ENCODE results near the gene SOX5. TPM values are rescaled to one million over a fixed set of nuclear protein-coding genes. Genes with fewer than 3 reads are reported as not detected.

SOX5 gene
- total RNA-seq, 1 donor, result 12.8 TPM

DNA sequence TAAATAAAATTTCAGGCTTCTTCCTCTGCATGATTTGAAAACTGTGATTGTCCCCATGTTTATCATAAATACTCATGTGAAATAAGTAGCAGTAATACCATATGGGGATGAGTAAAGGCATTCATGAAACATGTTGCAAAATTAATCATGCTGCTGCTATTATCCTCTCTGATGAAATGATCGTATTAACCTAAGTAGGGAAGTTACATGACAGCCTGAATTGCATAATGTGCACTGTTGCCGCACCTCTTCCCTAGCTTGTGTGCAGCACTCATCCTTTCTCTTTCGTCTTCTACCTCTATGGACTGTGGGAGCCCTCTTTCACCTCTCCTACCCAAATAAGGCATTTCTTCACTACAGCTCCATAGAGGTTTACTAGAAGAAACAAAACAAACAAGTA lies 367.6 kb downstream of the SOX5 start:
- no peak for DNase-seq (ENCODE audit: low read depth)
- TF ChIP-seq, protein P1, sequence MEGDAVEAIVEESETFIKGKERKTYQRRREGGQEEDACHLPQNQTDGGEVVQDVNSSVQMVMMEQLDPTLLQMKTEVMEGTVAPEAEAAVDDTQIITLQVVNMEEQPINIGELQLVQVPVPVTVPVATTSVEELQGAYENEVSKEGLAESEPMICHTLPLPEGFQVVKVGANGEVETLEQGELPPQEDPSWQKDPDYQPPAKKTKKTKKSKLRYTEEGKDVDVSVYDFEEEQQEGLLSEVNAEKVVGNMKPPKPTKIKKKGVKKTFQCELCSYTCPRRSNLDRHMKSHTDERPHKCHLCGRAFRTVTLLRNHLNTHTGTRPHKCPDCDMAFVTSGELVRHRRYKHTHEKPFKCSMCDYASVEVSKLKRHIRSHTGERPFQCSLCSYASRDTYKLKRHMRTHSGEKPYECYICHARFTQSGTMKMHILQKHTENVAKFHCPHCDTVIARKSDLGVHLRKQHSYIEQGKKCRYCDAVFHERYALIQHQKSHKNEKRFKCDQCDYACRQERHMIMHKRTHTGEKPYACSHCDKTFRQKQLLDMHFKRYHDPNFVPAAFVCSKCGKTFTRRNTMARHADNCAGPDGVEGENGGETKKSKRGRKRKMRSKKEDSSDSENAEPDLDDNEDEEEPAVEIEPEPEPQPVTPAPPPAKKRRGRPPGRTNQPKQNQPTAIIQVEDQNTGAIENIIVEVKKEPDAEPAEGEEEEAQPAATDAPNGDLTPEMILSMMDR (IDR thresholded peaks at IDR 0.05; ENCODE audit: insufficient read depth, low read length), result no peak
- H3K4me3 ChIP-seq (ENCODE audit: low read depth, low read length), result no peak overlapping the region

DNA sequence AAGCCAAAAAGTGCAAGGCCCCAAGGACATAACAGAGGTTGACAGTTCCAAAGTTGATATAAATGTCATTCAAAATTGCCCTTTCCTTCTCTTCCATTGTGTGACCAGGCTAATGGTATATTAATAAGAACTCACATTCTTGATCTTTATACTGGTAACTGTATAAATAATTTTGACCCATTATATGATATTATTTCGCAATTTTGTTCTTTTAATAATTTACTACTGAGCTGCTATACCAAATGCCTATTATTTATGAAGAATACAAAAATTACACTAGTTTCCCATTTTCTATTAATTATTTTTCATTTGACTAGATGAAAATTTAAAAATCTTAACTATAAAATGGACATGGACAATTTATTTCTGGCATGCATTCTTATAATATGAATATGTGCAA lies 370.2 kb downstream of the SOX5 start:
- no peak overlapping the region for H3K4me3 ChIP-seq (ENCODE audit: low read depth, low read length)
- TF ChIP-seq, protein P1 (IDR thresholded peaks at IDR 0.05; ENCODE audit: insufficient read depth, low read length), result no peak
- DNase-seq (ENCODE audit: low read depth), result no peak

DNA sequence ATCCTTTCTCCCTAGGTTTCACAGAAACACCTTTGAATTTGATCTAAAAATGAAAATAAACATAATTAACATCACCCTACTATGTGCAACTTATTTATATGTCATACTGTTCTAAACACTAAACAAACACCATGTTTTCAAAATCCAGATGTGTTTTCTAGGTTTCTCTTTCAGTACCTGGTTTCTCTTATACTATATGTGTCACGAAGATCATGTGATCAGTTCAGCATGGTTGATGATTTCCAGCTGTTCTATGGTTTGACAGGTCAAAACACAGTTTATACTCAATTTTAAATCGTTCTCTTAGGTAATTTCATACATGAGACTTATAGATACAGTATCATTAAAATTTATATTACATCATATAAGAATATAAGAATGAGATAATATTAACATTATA lies 373.1 kb downstream of the SOX5 start:
- H3K4me3 ChIP-seq (ENCODE audit: low read depth, low read length), result no peak overlapping the region
- TF ChIP-seq, protein P1 (IDR thresholded peaks at IDR 0.05; ENCODE audit: insufficient read depth, low read length), result no peak
- DNase-seq (ENCODE audit: low read depth), result no peak

DNA sequence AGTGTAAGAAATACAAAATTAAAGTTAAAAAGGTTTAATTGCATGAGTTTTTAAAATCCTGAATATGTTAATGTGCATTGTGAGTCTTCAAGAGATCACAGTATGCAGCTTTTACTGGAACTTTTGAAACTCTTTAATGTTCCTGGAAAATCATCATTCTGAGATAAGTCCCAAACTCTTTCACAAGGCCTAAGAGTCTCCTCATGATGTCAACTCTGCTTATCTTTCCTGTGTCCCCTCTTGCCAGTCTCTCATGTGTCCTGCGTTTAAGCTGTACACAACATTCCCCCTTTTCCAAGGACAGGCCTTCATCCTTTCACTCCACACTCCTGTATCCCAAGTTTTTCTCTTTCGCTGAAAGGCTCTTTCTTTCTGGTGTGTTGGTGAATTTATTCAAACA lies 380.1 kb downstream of the SOX5 start:
- no peak overlapping the region for H3K4me3 ChIP-seq (ENCODE audit: low read depth, low read length)
- TF ChIP-seq, protein P1 (IDR thresholded peaks at IDR 0.05; ENCODE audit: insufficient read depth, low read length), result no peak
- DNase-seq (ENCODE audit: low read depth), result no peak

DNA sequence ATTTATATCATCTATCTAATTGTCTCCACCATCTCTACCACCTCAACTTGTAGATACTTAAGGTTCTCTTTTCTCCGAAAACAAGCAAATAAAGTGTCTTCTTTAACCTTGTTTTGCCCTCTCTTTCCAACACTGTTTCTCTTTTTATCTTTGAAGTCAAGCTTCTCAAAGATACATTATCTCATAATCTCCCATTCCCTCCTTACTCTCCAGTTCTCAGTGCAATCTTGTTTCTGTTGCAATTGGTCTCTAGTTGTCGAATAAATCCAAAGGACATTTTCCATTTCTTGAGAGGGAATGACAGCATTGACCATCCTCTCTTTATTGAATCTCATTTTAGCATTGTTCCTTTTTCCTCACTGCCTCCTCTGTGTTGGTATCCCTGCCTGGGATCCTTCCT lies 383.3 kb downstream of the SOX5 start:
- TF ChIP-seq, protein P1 (IDR thresholded peaks at IDR 0.05; ENCODE audit: insufficient read depth, low read length), result no peak
- no peak overlapping the region for H3K4me3 ChIP-seq (ENCODE audit: low read depth, low read length)
- DNase-seq (ENCODE audit: low read depth), result no peak

DNA sequence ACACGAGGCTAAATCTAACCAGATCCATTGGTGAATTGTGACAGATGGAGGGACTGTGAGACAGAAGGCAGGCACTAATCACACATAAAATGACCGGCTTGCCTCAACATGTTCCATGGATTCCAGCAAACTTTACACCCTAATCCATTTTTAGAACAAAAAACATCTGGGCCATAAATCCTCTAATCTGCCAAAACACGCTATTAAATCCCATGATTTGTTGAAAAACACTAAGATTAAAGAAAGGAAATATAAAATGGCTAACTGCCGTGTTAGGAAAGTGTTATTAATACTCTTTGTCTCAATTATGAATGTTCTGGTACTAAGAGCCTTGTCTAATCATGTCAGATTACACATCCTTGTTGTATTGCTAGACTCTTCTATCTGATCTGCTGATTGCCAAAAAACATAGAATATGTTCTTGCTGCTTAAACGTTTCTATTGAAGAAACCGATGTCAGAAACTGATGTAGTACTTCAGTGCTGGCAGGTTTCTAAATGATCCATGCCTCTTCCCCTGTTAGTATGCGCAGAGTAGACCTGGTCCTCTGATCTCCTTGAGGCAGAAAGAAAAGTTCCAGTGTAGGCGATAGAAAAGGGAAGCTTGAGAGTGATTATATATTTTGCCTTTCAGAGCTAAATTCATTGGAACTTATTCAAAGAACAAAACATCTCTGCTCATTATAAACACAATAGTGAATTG lies 384.9 kb downstream of the SOX5 start:
- DNase-seq (ENCODE audit: low read depth), result no peak
- TF ChIP-seq, protein P1 (IDR thresholded peaks at IDR 0.05; ENCODE audit: insufficient read depth, low read length), result no peak
- no peak overlapping the region for H3K4me3 ChIP-seq (ENCODE audit: low read depth, low read length)
